Panc1 (cell line): ENCODE measurements around the gene STPG4. TPM values are rescaled to one million over a fixed set of nuclear protein-coding genes. Genes with fewer than 3 reads are reported as not detected.

ENCODE experiments used
- ATAC-seq: fragments of 200-7000 bp; cut with Tn5 transposase; 2 replicates; pipeline ENCODE4 v1.9.1; 2020; ENCODE audit warnings: mild to moderate bottlenecking, moderate library complexity
- Bru-seq: library from RNA; stranded (reverse); fragments of 400-500 nt; gene quantifications from one replicate; lab custom pipeline; 2021; lab: Mats Ljungman, UMichigan
- BruChase-seq, 2 experiments: library from RNA; stranded (reverse); fragments of 400-500 nt; gene quantifications; one replicate each; lab custom pipeline; 2021; lab: Mats Ljungman, UMichigan
- BruUV-seq: library from RNA; stranded (reverse); fragments of 400-500 nt; replicated peaks from 2 replicates; lab custom pipeline; 2021; lab: Mats Ljungman, UMichigan
- CTCF ChIA-PET: fragments of 300-600 bp; sonication (Branson Sonifier 250); formaldehyde crosslinking; loops from one replicate; lab custom pipeline; 2022; ENCODE audit warnings: antibody characterized with exemption; lab: Charles Lee
- POLR2A ChIA-PET: fragments of 300-600 bp; sonication (Branson Sonifier 250); formaldehyde crosslinking; loops from one replicate; lab custom pipeline; 2022; ENCODE audit warnings: antibody characterized with exemption; lab: Charles Lee
- DNase-seq: peaks from one replicate; pipeline ENCODE4 v3.0.0-alpha.2; 2010; ENCODE audit warnings: low read depth, low spot score
- H3K27ac ChIP-seq: 2 replicates; pipeline ENCODE4 v1.5.1; 2011; ENCODE audit warnings: mild to moderate bottlenecking, low read length, inconsistent platforms
- H3K27me3 ChIP-seq: fragments of 200-500 bp; sonication (Bioruptor generic); 2 replicates; pipeline ENCODE4 v1.6.0; 2014; ENCODE audit warnings: low read length, inconsistent platforms; ENCODE audit not compliant: control insufficient read depth, insufficient read depth
- H3K36me3 ChIP-seq: fragments of 200-500 bp; sonication (Bioruptor generic); 2 replicates; pipeline ENCODE4 v1.5.1; 2014; ENCODE audit warnings: inconsistent platforms, mild to moderate bottlenecking, low read length, moderate library complexity; ENCODE audit not compliant: control insufficient read depth, insufficient read depth
- H3K4me1 ChIP-seq: 2 replicates; pipeline ENCODE4 v1.5.1; 2011; ENCODE audit warnings: inconsistent platforms, mild to moderate bottlenecking, low read length, moderate library complexity; ENCODE audit not compliant: control insufficient read depth, insufficient read depth
- H3K4me3 ChIP-seq, 2 experiments: 2 replicates each; pipeline ENCODE4 v1.5.1; 2011 to 2012; ENCODE audit warnings: low read depth in 2 of 2, low read length in 2 of 2, mild to moderate bottlenecking in 2 of 2, inconsistent platforms in 1 of 2, moderate library complexity in 1 of 2
- H3K9me3 ChIP-seq: fragments of 200-500 bp; sonication (Bioruptor generic); 2 replicates; pipeline ENCODE4 v1.5.1; 2014; ENCODE audit warnings: low read depth, mild to moderate bottlenecking, inconsistent platforms, low read length, moderate library complexity; ENCODE audit not compliant: control insufficient read depth, insufficient read depth
- CTCF ChIP-seq: fragments of 450-650 bp; IDR thresholded peaks from 2 replicates; pipeline ENCODE4 v1.5.1; 2017; ENCODE audit warnings: mild to moderate bottlenecking
- POLR2AphosphoS5 ChIP-seq: IDR thresholded peaks from 2 replicates; pipeline ENCODE4 v1.6.1; 2012; ENCODE audit warnings: mild to moderate bottlenecking, low read depth, low read length, moderate library complexity
- REST ChIP-seq, 2 experiments: IDR thresholded peaks; 2 replicates each; pipeline ENCODE4 v1.6.1; 2011 to 2012; ENCODE audit warnings: low read depth in 2 of 2, control low read depth in 1 of 2, low read length in 1 of 2, mild to moderate bottlenecking in 1 of 2, moderate library complexity in 1 of 2; ENCODE audit not compliant: insufficient read depth in 1 of 2
- SIN3A ChIP-seq: IDR thresholded peaks from 2 replicates; pipeline ENCODE4 v1.6.1; 2012; ENCODE audit warnings: low read depth, mild to moderate bottlenecking, low read length, moderate library complexity, borderline replicate concordance; ENCODE audit not compliant: insufficient read depth
- TCF7L2 ChIP-seq: IDR thresholded peaks from 2 replicates; pipeline ENCODE4 v1.6.1; 2011; ENCODE audit warnings: mild to moderate bottlenecking, low read depth, low read length, inconsistent platforms
- in situ Hi-C: cut with HindIII; loops from 2 replicates; pipeline ENCODE4 v1.10.0; 2016; ENCODE audit warnings: low sequenced_read_pairs, low pct_unique_long_range_greater_than_20kb
- intact Hi-C: fragments of 100-400 bp; cut with micrococcal nuclease; formaldehyde crosslinking; loops from one replicate; pipeline ENCODE4 v1.10.0; 2022; ENCODE audit not compliant: unreplicated experiment
- long read RNA-seq: library from polyadenylated mRNA; unstranded; transcript quantifications from one replicate; pipeline ENCODE4 v2.0.0, GENCODE V29; 2021; ENCODE audit not compliant: unreplicated experiment
- polyA plus RNA-seq: library from polyadenylated mRNA; unstranded; fragments of >200 nt; gene quantifications from one replicate; pipeline ENCODE4 v1.2.1, GENCODE V29; 2012; ENCODE audit warnings: missing spikeins; ENCODE audit not compliant: insufficient read length
- total RNA-seq: library from RNA; stranded (reverse); gene quantifications from one replicate; pipeline ENCODE4 v1.2.1, GENCODE V29; 2021; ENCODE audit not compliant: unreplicated experiment

STPG4 gene
- total RNA-seq (0.36 TPM), Bru-seq, nascent RNA (percentile 56 among the genes with signal in this experiment), BruChase-seq, experiment 1, labeled RNA remaining after a 2-hour chase (percentile 55 among the genes with signal in this experiment), BruChase-seq, experiment 2, labeled RNA remaining after a 6-hour chase (percentile 49 among the genes with signal in this experiment)
- polyA plus RNA-seq = not detected
- long read RNA-seq, partial matches to known transcripts = 0 of 2 reads
- long read RNA-seq, other reads (novel, unspliced or antisense) = 2 of 2 reads

- ATAC-seq = peak; percentile 43
- POLR2A ChIA-PET = no interaction called here
These were observed at the start of gene STPG4 for GRCh38 chr2:47155091-47155876. Gene STPG4, minus strand, starts transcription at chr2:47155308. Its CDS starts 57 bp downstream, at chr2:47155251.

More at GRCh38 chr2:47155091-47155876, at the start of gene STPG4:
- TF ChIP-seq SIN3A = no peak
- TF ChIP-seq CTCF = no peak
- no peak for TF ChIP-seq REST (IDR thresholded peaks at IDR 0.05; ENCODE audit: insufficient read depth in 1 of 2, low read depth in 2 of 2, low read length in 1 of 2)
- TF ChIP-seq POLR2AphosphoS5 = 0 out of 2 replicates have a peak, but pooled peaks have one; percentile 7
- TF ChIP-seq TCF7L2 = no peak
- H3K27ac ChIP-seq = peak within 1 kb of the TSS; percentile 46
- intact Hi-C loops (no loop called here), in situ Hi-C loops (no loop called here)
- H3K4me3 ChIP-seq = no peak within 1 kb of the TSS
- no peaks in the 10 kb centered on the region for H3K9me3 ChIP-seq
- peaks cover 6% of the 10 kb centered on the region; the same call in 1 of the 2 replicates for H3K4me1 ChIP-seq
- no TSS peak for BruUV-seq
- CTCF ChIA-PET = no interaction called here
- H3K27me3 ChIP-seq = no peaks in the 10 kb centered on the region
- no peak for DNase-seq
- peaks cover 37% of the 10 kb centered on the region for H3K36me3 ChIP-seq
